IMR-90 (cell line): ENCODE measurements around the gene PRKCE. TPM values are rescaled to one million over a fixed set of nuclear protein-coding genes. Genes with fewer than 3 reads are reported as not detected.

Experiments
- ATAC-seq: fragments of 200-7000 bp; cut with Tn5 transposase; 2 replicates; pipeline ENCODE4 v1.9.1; 2020; ENCODE audit warnings: low read depth, mild to moderate bottlenecking, moderate library complexity
- BruUV-seq: library from RNA; stranded (reverse); fragments of 400-500 nt; replicated peaks from 2 replicates; lab custom pipeline; 2021; lab: Mats Ljungman, UMichigan
- CTCF ChIA-PET: fragments of 300-600 bp; formaldehyde crosslinking; extraction: SDS; loops from one replicate; lab custom pipeline; 2021; ENCODE audit warnings: antibody characterized with exemption; lab: Yijun Ruan, JAX
- POLR2A ChIA-PET: fragments of 300-600 bp; sonication (Branson Sonifier 250); formaldehyde crosslinking; loops from one replicate; lab custom pipeline; 2022; ENCODE audit warnings: antibody characterized with exemption; ENCODE audit not compliant: unreplicated experiment; lab: Charles Lee
- DNase-seq: peaks from one replicate; pipeline ENCODE4 v3.0.0; 2013
- H2AFZ ChIP-seq: replicated peaks from 2 replicates; pipeline ENCODE3; 2013; ENCODE audit warnings: low read length, mild to moderate bottlenecking; ENCODE audit not compliant: poor library complexity
- H2AK5ac ChIP-seq: 2 replicates; pipeline ENCODE4 v1.6.1; 2013; ENCODE audit warnings: low read depth, low read length, inconsistent platforms
- H2AK9ac ChIP-seq: replicated peaks from 2 replicates; pipeline ENCODE3; 2013; ENCODE audit warnings: mild to moderate bottlenecking, low read depth, low read length, moderate library complexity; ENCODE audit not compliant: poor library complexity
- H2BK120ac ChIP-seq: 2 replicates; pipeline ENCODE4 v1.6.1; 2013; ENCODE audit warnings: low read depth, low read length, inconsistent platforms
- H2BK15ac ChIP-seq: 3 replicates; pipeline ENCODE4 v1.6.1; 2013; ENCODE audit warnings: low read depth, low read length, inconsistent platforms
- H2BK20ac ChIP-seq: 2 replicates; pipeline ENCODE4 v1.6.1; 2013; ENCODE audit warnings: low read depth, mild to moderate bottlenecking, inconsistent platforms, low read length, moderate library complexity
- H2BK5ac ChIP-seq: 2 replicates; pipeline ENCODE4 v1.6.1; 2013; ENCODE audit warnings: mild to moderate bottlenecking, low read depth, low read length, inconsistent platforms; ENCODE audit not compliant: poor library complexity, severe bottlenecking
- H3K14ac ChIP-seq: replicated peaks from 2 replicates; pipeline ENCODE4 v1.6.1; 2013; ENCODE audit warnings: low read depth, low read length, inconsistent platforms
- H3K18ac ChIP-seq: 2 replicates; pipeline ENCODE4 v1.6.1; 2013; ENCODE audit warnings: low read depth, low read length, control low read depth
- H3K23ac ChIP-seq: 2 replicates; pipeline ENCODE4 v1.6.1; 2013; ENCODE audit warnings: low read depth, low read length, inconsistent platforms
- H3K27ac ChIP-seq: 2 replicates; pipeline ENCODE4 v1.5.1; 2013; ENCODE audit warnings: mild to moderate bottlenecking, control low read depth, low read length; ENCODE audit not compliant: insufficient read depth
- H3K27me3 ChIP-seq: 2 replicates; pipeline ENCODE4 v1.6.1; 2013; ENCODE audit warnings: low read length; ENCODE audit not compliant: control insufficient read depth, insufficient read depth
- H3K36me3 ChIP-seq: 2 replicates; pipeline ENCODE4 v1.6.1; 2013; ENCODE audit warnings: low read length, mixed read lengths; ENCODE audit not compliant: control insufficient read depth, insufficient read depth
- H3K4ac ChIP-seq: 2 replicates; pipeline ENCODE4 v1.6.1; 2013; ENCODE audit warnings: low read depth, low read length, inconsistent platforms
- H3K4me1 ChIP-seq: 2 replicates; pipeline ENCODE4 v1.6.1; 2013; ENCODE audit warnings: low read length, mixed read lengths; ENCODE audit not compliant: control insufficient read depth, insufficient read depth
- H3K4me2 ChIP-seq: 2 replicates; pipeline ENCODE4 v1.6.1; 2013; ENCODE audit warnings: low read depth, mild to moderate bottlenecking, control low read depth, low read length, moderate library complexity
- H3K4me3 ChIP-seq: 2 replicates; pipeline ENCODE4 v1.5.1; 2013; ENCODE audit warnings: low read depth, mild to moderate bottlenecking, control low read depth, low read length, moderate library complexity; ENCODE audit not compliant: insufficient read depth
- H3K56ac ChIP-seq: 2 replicates; pipeline ENCODE4 v1.6.1; 2013; ENCODE audit warnings: low read length, inconsistent platforms; ENCODE audit not compliant: insufficient read depth; ENCODE audit errors: extremely low read depth
- H3K79me1 ChIP-seq, 2 experiments: 2 replicates each; pipeline ENCODE4 v1.6.1; 2013; ENCODE audit warnings: low read length in 2 of 2, inconsistent platforms in 1 of 2, low read depth in 1 of 2
- H3K9ac ChIP-seq: 2 replicates; pipeline ENCODE4 v1.6.1; 2013; ENCODE audit warnings: low read depth, low read length, control low read depth
- H3K9me1 ChIP-seq: 2 replicates; pipeline ENCODE4 v1.6.1; 2013; ENCODE audit warnings: low read length, inconsistent platforms; ENCODE audit not compliant: insufficient read depth
- H3K9me3 ChIP-seq: 2 replicates; pipeline ENCODE4 v1.6.1; 2013; ENCODE audit warnings: low read length; ENCODE audit not compliant: control insufficient read depth, insufficient read depth
- H4K20me1 ChIP-seq: 2 replicates; pipeline ENCODE4 v1.6.1; 2013; ENCODE audit warnings: low read length, inconsistent platforms; ENCODE audit not compliant: insufficient read depth
- H4K5ac ChIP-seq: 2 replicates; pipeline ENCODE4 v1.6.1; 2013; ENCODE audit warnings: mild to moderate bottlenecking, low read depth, low read length, control low read depth
- H4K8ac ChIP-seq, 2 experiments: 2 replicates each; pipeline ENCODE4 v1.6.1; 2013; ENCODE audit warnings: low read depth in 2 of 2, low read length in 2 of 2, control low read depth in 1 of 2, inconsistent platforms in 1 of 2
- H4K91ac ChIP-seq: 2 replicates; pipeline ENCODE4 v1.6.1; 2013; ENCODE audit warnings: low read depth, low read length, inconsistent platforms; ENCODE audit not compliant: insufficient read depth
- BHLHE40 ChIP-seq: fragments of 150-350 bp; IDR thresholded peaks from 2 replicates; pipeline ENCODE4 v1.6.1; 2016; ENCODE audit warnings: mild to moderate bottlenecking, low read depth, low read length
- CHD1 ChIP-seq: IDR thresholded peaks from 2 replicates; pipeline ENCODE4 v1.6.1; 2012; ENCODE audit warnings: low read depth, low read length, improper control_type of control experiment
- FOS ChIP-seq: fragments of 150-350 bp; IDR thresholded peaks from 2 replicates; pipeline ENCODE4 v1.6.1; 2016; ENCODE audit warnings: low read depth, low read length
- MXI1 ChIP-seq: IDR thresholded peaks from 2 replicates; pipeline ENCODE4 v1.6.1; 2012; ENCODE audit warnings: low read depth, mild to moderate bottlenecking, low read length, moderate library complexity, borderline replicate concordance
- POLR2A ChIP-seq: IDR thresholded peaks from 2 replicates; pipeline ENCODE4 v1.6.1; 2012; ENCODE audit warnings: mild to moderate bottlenecking, low read depth, low read length
- RAD21 ChIP-seq: IDR thresholded peaks from 2 replicates; pipeline ENCODE4 v1.6.1; 2012; ENCODE audit warnings: low read length, improper control_type of control experiment
- RCOR1 ChIP-seq: IDR thresholded peaks from 2 replicates; pipeline ENCODE4 v1.6.1; 2012; ENCODE audit warnings: mild to moderate bottlenecking, low read length, improper control_type of control experiment; ENCODE audit not compliant: insufficient replicate concordance
- RFX5 ChIP-seq: IDR thresholded peaks from 2 replicates; pipeline ENCODE4 v1.8.0; 2012; ENCODE audit warnings: low read depth, mild to moderate bottlenecking, low read length, moderate library complexity
- SMC3 ChIP-seq: fragments of 150-350 bp; IDR thresholded peaks from 2 replicates; pipeline ENCODE4 v1.6.1; 2016; ENCODE audit warnings: low read depth, mild to moderate bottlenecking, antibody characterized with exemption, low read length, moderate library complexity
- WGBS, 2 experiments: methylation state at CpG; one replicate each; pipeline versions ENCODE4 v1.1.5 to v1.1.7; 2013; ENCODE audit warnings: missing lambda C conversion rate in 2 of 2; ENCODE audit not compliant: insufficient read length in 1 of 2; ENCODE audit errors: extremely low coverage in 2 of 2; 5-methylcytosine and 5-hydroxymethylcytosine counted together
- dilution Hi-C: fragments of 300-500 bp; cut with HindIII; formaldehyde crosslinking; loops from one replicate; pipeline ENCODE4 v1.14.3; 2018; ENCODE audit warnings: low sequenced_read_pairs; ENCODE audit not compliant: unreplicated experiment
- in situ Hi-C: fragments of 300-500 bp; cut with MboI; formaldehyde crosslinking; loops from 3 replicates; pipeline ENCODE4 v1.14.3; 2019; ENCODE audit warnings: low sequenced_read_pairs, inconsistent platforms, mixed read lengths
- intact Hi-C: fragments of 100-400 bp; cut with micrococcal nuclease; formaldehyde crosslinking; loops from 2 replicates; pipeline ENCODE4 v1.10.0; 2022
- polyA plus RNA-seq, 3 experiments: library from polyadenylated mRNA; depleted of rRNA; stranded (reverse); fragments of >200 nt; gene quantifications; 2 replicates each; pipeline ENCODE4 v1.2.3, GENCODE V29; 2012; ENCODE audit warnings: low replicate concordance in 1 of 3
- total RNA-seq: library from RNA; depleted of rRNA; stranded (reverse); fragments of >200 nt; gene quantifications from 2 replicates; pipeline ENCODE4 v1.2.3, GENCODE V29; 2012
- TF ChIP-seq, protein P1 (sequence below): conservative IDR thresholded peaks from 2 replicates; pipeline ENCODE4 v1.5.1; 2012; ENCODE audit warnings: mild to moderate bottlenecking, low read depth, low read length, improper control_type of control experiment
- TF ChIP-seq, protein P2 (sequence below): fragments of 150-350 bp; IDR thresholded peaks from 2 replicates; pipeline ENCODE4 v1.6.1; 2017; ENCODE audit warnings: mild to moderate bottlenecking, antibody characterized with exemption, low read length, low read depth
- TF ChIP-seq, protein P3 (sequence below): fragments of 150-350 bp; IDR thresholded peaks from 2 replicates; pipeline ENCODE4 v1.6.1; 2016; ENCODE audit warnings: low read depth, mild to moderate bottlenecking, low read length, moderate library complexity, borderline replicate concordance

The PRKCE gene
- total and polyA plus RNA-seq, 2 of the 4 experiments (the other 2 are of a cell fraction): 8.1 to 32.4 TPM

DNA sequence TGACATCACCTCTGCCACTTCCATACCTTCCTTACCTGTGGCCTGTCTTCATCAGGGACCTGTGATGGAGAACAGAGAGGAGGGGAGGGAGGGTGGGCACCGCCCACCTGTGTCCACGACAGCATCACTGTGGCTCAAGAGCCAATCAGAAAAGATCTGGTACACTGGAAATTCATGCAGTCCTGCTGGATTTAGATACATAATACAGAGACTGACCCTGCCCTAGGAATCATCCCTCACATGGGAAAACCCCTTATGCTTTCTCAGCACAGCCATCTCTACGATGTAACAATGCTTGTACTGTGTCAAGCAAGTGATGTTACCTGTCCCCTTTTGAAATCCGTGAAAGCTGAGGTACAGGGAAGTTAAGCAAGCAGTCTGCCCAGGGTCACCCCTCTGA, 500.1 kb downstream of the PRKCE start:
- peak overlapping the region; percentile 66 for H3K4ac ChIP-seq

More for the DNA sequence above, 500.1 kb downstream of the PRKCE start:
- Histone ChIP-seq H4K8ac (0 out of 4 replicates have a peak overlapping the region, but pooled peaks of 1 of the 2 experiments have one; percentile 38), H3K4me3 (no peak overlapping the region), H2BK15ac (0 out of 3 replicates have a peak overlapping the region, but pooled peaks have one; percentile 42), H3K4me2 (no peak overlapping the region), H2AFZ (peak overlapping the region; percentile 76), H4K20me1 (peaks cover 4% of the 10 kb centered on the region), H3K9ac (no peak overlapping the region), H3K27me3 (no peaks in the 10 kb centered on the region), H4K5ac (no peak overlapping the region), H3K79me1 (peaks cover 0 to 25% of the 10 kb centered on the region in 2 experiments; a peak in 2 of 4 replicates), H2AK9ac (no peak overlapping the region), H3K18ac (0 out of 2 replicates have a peak overlapping the region, but pooled peaks have one; percentile 2), H3K4me1 (peaks cover 4% of the 10 kb centered on the region), H3K23ac (no peak overlapping the region), H3K27ac (no peak overlapping the region), H2BK120ac (peak overlapping the region; percentile 35), H3K9me3 (no peaks in the 10 kb centered on the region), H2BK5ac (peak overlapping the region; percentile 48), H2AK5ac (peak overlapping the region; percentile 73), H3K9me1 (peaks cover 21% of the 10 kb centered on the region), H3K14ac (peak overlapping the region; percentile 18; the same call in 1 of the 2 replicates), H3K36me3 (peaks cover 3% of the 10 kb centered on the region; the same call in 1 of the 2 replicates), H2BK20ac (peak overlapping the region; percentile 44; the same call in 1 of the 2 replicates), H3K56ac (no peak overlapping the region), H4K91ac (0 out of 2 replicates have a peak overlapping the region, but pooled peaks have one; percentile 56)
- intact Hi-C loops (no loop called here), in situ Hi-C loops (no loop called here), dilution Hi-C loops (no loop called here)
- no peak for TF ChIP-seq RAD21
- no peak for TF ChIP-seq BHLHE40
- TF ChIP-seq RFX5: no peak
- TF ChIP-seq, protein P1, sequence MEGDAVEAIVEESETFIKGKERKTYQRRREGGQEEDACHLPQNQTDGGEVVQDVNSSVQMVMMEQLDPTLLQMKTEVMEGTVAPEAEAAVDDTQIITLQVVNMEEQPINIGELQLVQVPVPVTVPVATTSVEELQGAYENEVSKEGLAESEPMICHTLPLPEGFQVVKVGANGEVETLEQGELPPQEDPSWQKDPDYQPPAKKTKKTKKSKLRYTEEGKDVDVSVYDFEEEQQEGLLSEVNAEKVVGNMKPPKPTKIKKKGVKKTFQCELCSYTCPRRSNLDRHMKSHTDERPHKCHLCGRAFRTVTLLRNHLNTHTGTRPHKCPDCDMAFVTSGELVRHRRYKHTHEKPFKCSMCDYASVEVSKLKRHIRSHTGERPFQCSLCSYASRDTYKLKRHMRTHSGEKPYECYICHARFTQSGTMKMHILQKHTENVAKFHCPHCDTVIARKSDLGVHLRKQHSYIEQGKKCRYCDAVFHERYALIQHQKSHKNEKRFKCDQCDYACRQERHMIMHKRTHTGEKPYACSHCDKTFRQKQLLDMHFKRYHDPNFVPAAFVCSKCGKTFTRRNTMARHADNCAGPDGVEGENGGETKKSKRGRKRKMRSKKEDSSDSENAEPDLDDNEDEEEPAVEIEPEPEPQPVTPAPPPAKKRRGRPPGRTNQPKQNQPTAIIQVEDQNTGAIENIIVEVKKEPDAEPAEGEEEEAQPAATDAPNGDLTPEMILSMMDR: no peak
- TF ChIP-seq MXI1: no peak
- TF ChIP-seq, protein P2, sequence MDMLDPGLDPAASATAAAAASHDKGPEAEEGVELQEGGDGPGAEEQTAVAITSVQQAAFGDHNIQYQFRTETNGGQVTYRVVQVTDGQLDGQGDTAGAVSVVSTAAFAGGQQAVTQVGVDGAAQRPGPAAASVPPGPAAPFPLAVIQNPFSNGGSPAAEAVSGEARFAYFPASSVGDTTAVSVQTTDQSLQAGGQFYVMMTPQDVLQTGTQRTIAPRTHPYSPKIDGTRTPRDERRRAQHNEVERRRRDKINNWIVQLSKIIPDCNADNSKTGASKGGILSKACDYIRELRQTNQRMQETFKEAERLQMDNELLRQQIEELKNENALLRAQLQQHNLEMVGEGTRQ: no peak
- TF ChIP-seq FOS: no peak
- TF ChIP-seq, protein P3, sequence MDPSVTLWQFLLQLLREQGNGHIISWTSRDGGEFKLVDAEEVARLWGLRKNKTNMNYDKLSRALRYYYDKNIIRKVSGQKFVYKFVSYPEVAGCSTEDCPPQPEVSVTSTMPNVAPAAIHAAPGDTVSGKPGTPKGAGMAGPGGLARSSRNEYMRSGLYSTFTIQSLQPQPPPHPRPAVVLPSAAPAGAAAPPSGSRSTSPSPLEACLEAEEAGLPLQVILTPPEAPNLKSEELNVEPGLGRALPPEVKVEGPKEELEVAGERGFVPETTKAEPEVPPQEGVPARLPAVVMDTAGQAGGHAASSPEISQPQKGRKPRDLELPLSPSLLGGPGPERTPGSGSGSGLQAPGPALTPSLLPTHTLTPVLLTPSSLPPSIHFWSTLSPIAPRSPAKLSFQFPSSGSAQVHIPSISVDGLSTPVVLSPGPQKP: no peak
- no peak for TF ChIP-seq CHD1
- no peak for TF ChIP-seq SMC3
- TF ChIP-seq POLR2A: no peak
- TF ChIP-seq RCOR1: no peak
- BruUV-seq: no TSS peak
- DNase-seq (peak; percentile 60), ATAC-seq (peak; percentile 7)
- no CpG with 5 or more reads among the region's 4 CpGs for WGBS, 2 experiments
- ChIA-PET CTCF (interaction anchor here (0.6 kb wide), 1 partner anchor 121 kb away, joined by 3 read pairs; no protein-coding TSS in a partner anchor), POLR2A (no interaction called here)
